Iris pigment epithelial cell (primary cell): ENCODE data around the gene UPF3B.
A peak's percentile ranks its signal among the peaks of the same experiment; 100 is the strongest.
"Not testable (repeated sequence)": the region's sequence is repeated elsewhere in the genome, so short reads cannot be mapped to it uniquely, and the experiment has no call there.

ENCODE experiments used
- DNase-seq: peaks from one replicate; pipeline ENCODE4 v3.0.0-alpha.2; 2011; ENCODE audit warnings: low read depth

The UPF3B gene

GRCh38 chrX:119824221-119824620 is 28.5 kb downstream of the UPF3B start:
- DNase-seq = not testable (repeated sequence)

- peak; percentile 44 for DNase-seq
These were observed 31.1 kb downstream of the UPF3B start for GRCh38 chrX:119821703-119822102.

GRCh38 chrX:119817130-119817690 is 35.6 kb downstream of the UPF3B start:
- DNase-seq = peak; percentile 36

GRCh38 chrX:119816300-119816699 is 36.5 kb downstream of the UPF3B start:
- DNase-seq = no peak

GRCh38 chrX:119809185-119809666 is 43.5 kb downstream of the UPF3B start:
- peak; percentile 53 for DNase-seq

- DNase-seq = not testable (repeated sequence)
These were observed 44.3 kb downstream of the UPF3B start for GRCh38 chrX:119808461-119808860.

GRCh38 chrX:119802546-119802945 is 50.2 kb downstream of the UPF3B start:
- no peak for DNase-seq

GRCh38 chrX:119801253-119802221 is 51.2 kb downstream of the UPF3B start:
- DNase-seq = no peak

- peak; percentile 90 for DNase-seq
These were observed 61.1 kb downstream of the UPF3B start, which contains the start of gene RPL39 for GRCh38 chrX:119791437-119792231. Gene RPL39 (minus strand): TSS chrX:119791630. CDS start chrX:119791576, 54 bp downstream.

GRCh38 chrX:119790977-119791436 is 61.8 kb downstream of the UPF3B start:
- peak; percentile 41 for DNase-seq

- DNase-seq = peak; percentile 25
These were observed 67.9 kb downstream of the UPF3B start for GRCh38 chrX:119784747-119785446.
